ENCODE measurements around the gene CSF3R. TPM values are rescaled to one million over a fixed set of nuclear protein-coding genes. Genes with fewer than 3 reads are reported as not detected.

The CSF3R gene
- total RNA-seq, 1 experiment from 2014 or later, result not detected

GRCh38 chr1:36438715-36439114 lies 44.0 kb downstream of the CSF3R start:
- WGBS (ENCODE audit: extremely low coverage, insufficient read length, low lambda C conversion rate), result no CpG with 5 or more reads among the region's 4 CpGs
- Mint-ChIP-seq H3K9me3 (no peaks in the 10 kb centered on the region), H3K27ac (no peak overlapping the region)

More at GRCh38 chr1:36438715-36439114, 44.0 kb downstream of the CSF3R start:
- no peak overlapping the region for H2AFZ ChIP-seq (ENCODE audit: low read length)
- no peak overlapping the region for H3K4me2 ChIP-seq (ENCODE audit: insufficient read depth, insufficient read length, low read length)
- Mint-ChIP-seq H3K36me3 (ENCODE audit: insufficient read depth in 1 of 3, low read depth in 3 of 3) (no peaks in the 10 kb centered on the region), H3K4me1 (peaks cover 7 to 10% of the 10 kb centered on the region in 2 experiments), H3K27me3 (ENCODE audit: low read depth) (no peaks in the 10 kb centered on the region), H3K4me3 (no peak overlapping the region)
- H3K14ac ChIP-seq (ENCODE audit: insufficient read depth, low read length), result no peak overlapping the region
- H2BK12ac ChIP-seq (ENCODE audit: insufficient read length, low read depth, low read length), result no peak overlapping the region
- no peak overlapping the region for H3T11ph ChIP-seq (ENCODE audit: low read length)
- H3K79me2 ChIP-seq (ENCODE audit: insufficient read depth, low read length), result no peaks in the 10 kb centered on the region
- H3K27ac ChIP-seq (ENCODE audit: insufficient read length, low read depth, low read length), result no peak overlapping the region
- no peaks in the 10 kb centered on the region for H3K4me1 ChIP-seq (ENCODE audit: insufficient read depth, low read length)
- no peak overlapping the region for H4K8ac ChIP-seq (replicated peaks; ENCODE audit: insufficient read length, low read depth, low read length)
- no peaks in the 10 kb centered on the region for H4K20me1 ChIP-seq (ENCODE audit: control insufficient read depth, insufficient read depth, insufficient read length)
- H4K91ac ChIP-seq (ENCODE audit: insufficient read length, low read depth, low read length), result no peak overlapping the region
- no peak overlapping the region for H3K18ac ChIP-seq (ENCODE audit: insufficient read length, low read depth, low read length)
- no peak overlapping the region for H3K9ac ChIP-seq (ENCODE audit: extremely low read depth, insufficient read length, low read length)
- H2BK120ac ChIP-seq (ENCODE audit: low read depth, low read length, poor library complexity, severe bottlenecking), result no peak overlapping the region
- no peaks in the 10 kb centered on the region for H3K9me3 ChIP-seq (ENCODE audit: control insufficient read depth, low read depth, low read length)
- H3K27me3 ChIP-seq (ENCODE audit: insufficient read depth, low read length), result no peaks in the 10 kb centered on the region
- no peak overlapping the region for H2BK5ac ChIP-seq (ENCODE audit: insufficient read length, low read length)
- no peak overlapping the region for H2BK15ac ChIP-seq (ENCODE audit: low read depth, low read length)
- H3K23ac ChIP-seq (ENCODE audit: insufficient read length, low read depth, low read length), result no peak overlapping the region
- H3K4ac ChIP-seq (ENCODE audit: low read depth, low read length), result no peak overlapping the region
- no peaks in the 10 kb centered on the region for H3K79me1 ChIP-seq (ENCODE audit: insufficient read depth, low read depth, low read length, poor library complexity, severe bottlenecking)
- no peak overlapping the region for H3K56ac ChIP-seq (ENCODE audit: insufficient read length, low read depth, low read length)
- no peaks in the 10 kb centered on the region for H3K23me2 ChIP-seq (ENCODE audit: insufficient read length, low read depth, low read length, poor library complexity, severe bottlenecking)
- H4K5ac ChIP-seq (ENCODE audit: insufficient read length, low read depth, low read length), result no peak overlapping the region
- no peak overlapping the region for H2BK20ac ChIP-seq (ENCODE audit: low read depth, low read length, poor library complexity, severe bottlenecking)
- no peak for DNase-seq
- no peak for TF ChIP-seq CTCF (conservative IDR thresholded peaks at IDR 0.05)
- no peak overlapping the region for H2AK5ac ChIP-seq (ENCODE audit: insufficient read length, low read length)

Data from H9 (cell line).